IPS-NIHi7 (cell line): ENCODE measurements around the gene RYR3.
A peak's percentile ranks its signal among the peaks of the same experiment; 100 is the strongest.

Experiments used
- DNase-seq: peaks from one replicate; pipeline ENCODE4 v3.0.0; 2012; ENCODE audit warnings: mixed read lengths; ENCODE audit errors: extremely low spot score

RYR3 gene

GRCh38 chr15:33320017-33320416 is 9.2 kb downstream of the RYR3 start:
- no peak for DNase-seq

- DNase-seq = no peak
Observed at GRCh38 chr15:33322091-33322490, 11.3 kb downstream of the RYR3 start.

- no peak for DNase-seq
Observed at GRCh38 chr15:33324609-33325008, 13.8 kb downstream of the RYR3 start.

DNA sequence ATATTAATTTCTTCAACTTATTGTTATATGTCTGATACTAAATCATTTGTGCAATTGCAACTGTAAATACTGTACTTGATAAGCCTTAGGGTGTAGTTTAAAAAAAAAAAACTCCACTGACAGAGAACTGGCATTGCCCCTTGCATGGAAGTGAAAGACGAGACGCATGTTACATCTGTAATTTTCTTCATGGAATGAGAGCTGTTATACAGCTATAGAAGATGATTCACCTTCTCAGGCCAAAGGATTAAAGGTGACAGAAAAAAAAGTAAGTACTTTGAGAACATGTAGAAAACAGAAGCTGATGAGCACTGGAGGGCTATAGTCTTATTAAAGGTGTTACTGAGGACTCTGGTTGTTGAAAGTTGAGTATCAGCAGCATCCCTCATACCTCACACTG is 16.1 kb downstream of the RYR3 start:
- DNase-seq = no peak

GRCh38 chr15:33328106-33328505 is 17.3 kb downstream of the RYR3 start:
- no peak for DNase-seq

GRCh38 chr15:33329457-33329856 is 18.7 kb downstream of the RYR3 start:
- DNase-seq = no peak

DNA sequence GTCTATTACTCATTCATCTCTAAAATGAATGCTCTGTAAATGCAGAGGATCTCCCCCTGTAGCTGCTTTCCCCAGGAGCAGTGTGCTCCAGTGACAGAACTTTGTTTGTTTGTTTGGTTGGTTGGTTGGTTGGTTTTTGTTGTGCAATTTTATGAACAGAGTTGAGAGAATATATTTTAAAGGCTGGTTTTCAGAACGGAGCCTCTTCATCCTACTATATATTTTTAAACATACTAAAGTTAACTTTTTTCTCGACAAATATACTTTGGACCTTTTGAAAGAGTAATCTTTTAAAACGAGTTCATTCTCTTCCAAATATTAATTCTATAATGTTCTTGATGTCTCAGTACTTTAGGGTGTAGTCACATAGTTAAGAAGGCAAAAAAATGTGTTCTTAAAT is 20.2 kb downstream of the RYR3 start:
- no peak for DNase-seq

- DNase-seq = peak; percentile 41
Observed at GRCh38 chr15:33341953-33342352, 31.2 kb downstream of the RYR3 start.

- no peak for DNase-seq
Observed at GRCh38 chr15:33343275-33343674, 32.5 kb downstream of the RYR3 start.

DNA sequence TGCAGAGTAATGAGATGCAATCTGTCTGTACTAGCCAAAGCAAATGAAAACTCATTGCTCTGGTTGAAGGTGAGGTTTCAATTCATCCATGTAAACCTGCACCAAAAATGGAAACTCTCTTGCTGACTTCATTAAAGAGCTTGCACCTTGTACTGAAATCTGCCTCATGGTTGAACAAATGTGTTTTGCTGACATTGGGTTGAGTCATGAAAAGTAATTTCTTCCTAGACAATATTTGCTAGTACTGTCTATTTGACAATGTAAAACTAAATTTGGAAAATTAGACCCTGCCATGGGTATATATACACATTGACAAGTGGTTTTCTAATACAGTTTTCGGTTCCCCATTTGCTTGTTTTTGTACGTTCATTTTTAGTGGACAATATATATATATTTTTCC is 33.3 kb downstream of the RYR3 start:
- no peak for DNase-seq

DNA sequence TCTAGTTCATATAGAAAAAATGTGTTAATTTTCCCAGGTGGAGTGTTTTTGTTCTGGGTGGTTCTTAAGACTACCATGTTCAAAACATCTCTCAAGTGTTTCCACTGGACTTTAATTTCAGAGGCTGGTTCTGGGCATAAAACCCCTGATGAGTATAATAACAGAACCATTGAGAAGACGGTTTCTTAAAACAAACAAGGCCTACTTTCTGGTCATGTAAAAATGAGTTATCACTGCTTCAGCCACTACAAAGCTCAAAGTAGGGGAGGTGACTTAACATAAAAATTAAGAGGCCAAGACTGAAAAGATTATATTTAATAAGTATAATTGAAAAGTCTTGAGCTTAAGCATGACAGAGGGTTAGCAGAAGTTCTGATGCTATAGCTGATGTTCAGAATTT is 33.8 kb downstream of the RYR3 start:
- no peak for DNase-seq

DNA sequence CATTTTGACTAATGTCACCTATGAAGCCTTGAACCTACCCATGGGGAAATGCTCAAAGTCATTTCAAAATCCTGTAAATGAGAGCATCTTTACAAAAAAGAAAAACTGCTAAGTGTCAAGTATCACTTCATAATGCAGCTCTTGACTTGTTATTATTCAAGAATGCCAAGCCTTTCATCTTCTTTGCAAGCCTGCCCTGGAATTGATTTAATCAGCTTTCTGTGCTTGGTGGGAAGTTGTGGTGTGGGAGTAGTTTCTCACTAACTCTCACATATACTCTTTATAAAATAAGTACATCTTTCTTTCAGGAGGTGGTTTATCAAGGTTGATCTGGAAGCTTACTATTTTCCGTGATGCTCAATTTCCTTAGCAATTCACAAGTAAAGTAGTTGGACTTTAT is 43.6 kb downstream of the RYR3 start:
- no peak for DNase-seq

DNA sequence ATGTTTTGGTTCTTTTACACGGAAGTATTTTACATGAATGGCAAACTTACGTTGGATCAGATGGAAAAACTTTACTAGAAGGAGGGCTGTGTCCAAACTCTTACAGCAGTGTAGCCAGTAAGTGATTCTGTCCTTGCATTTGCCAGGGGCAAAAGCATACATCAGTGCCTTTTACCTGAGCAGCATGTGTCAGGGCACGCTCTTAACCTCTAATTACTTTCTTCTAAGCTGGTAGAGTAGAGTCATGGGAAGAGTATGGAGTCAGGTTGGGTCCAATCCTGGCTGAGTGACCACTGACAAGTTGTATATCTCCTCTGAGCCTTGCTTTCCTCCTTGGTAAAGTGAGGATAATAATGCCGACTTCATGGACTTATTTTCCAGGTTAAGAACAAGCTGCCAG is 47.1 kb downstream of the RYR3 start:
- DNase-seq = no peak

DNA sequence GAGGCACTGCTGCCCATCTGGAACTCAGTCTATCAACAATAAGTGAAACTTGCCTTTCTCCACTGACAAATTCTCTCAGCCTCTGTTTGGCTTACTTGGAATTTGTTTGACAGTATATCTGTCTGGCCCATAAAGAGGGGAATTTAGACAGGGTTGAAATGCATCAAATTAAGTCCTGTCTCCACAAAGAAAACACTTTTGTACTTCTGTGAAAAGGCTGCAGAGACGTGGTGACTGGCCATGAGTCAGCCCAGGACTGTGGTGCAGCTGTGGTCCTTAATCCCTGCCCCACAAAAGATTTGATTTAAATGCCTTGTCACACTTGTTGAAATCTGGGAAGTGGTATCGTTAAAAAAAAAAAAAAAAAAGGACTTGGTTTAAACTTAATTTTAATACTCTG is 47.5 kb downstream of the RYR3 start:
- no peak for DNase-seq

DNA sequence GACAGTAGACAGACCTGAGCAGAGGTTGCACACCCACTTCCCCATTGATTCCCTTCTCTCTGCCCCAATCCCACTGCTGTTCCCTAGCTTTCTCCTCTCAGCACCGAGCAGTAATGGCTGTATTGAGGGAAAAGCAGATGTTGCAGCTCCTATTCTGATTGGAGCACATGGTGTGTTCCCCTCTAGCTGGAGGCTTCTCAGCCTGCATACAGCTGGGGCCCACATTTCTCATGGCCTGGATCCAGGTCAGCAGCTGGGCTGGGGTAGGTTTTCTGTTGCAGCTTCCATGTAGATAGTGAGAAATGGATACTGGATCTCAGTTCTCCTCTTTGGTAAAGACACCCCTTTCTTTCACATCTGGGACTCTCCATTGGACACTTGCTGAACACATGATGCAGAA is 50.1 kb downstream of the RYR3 start:
- DNase-seq = no peak

DNA sequence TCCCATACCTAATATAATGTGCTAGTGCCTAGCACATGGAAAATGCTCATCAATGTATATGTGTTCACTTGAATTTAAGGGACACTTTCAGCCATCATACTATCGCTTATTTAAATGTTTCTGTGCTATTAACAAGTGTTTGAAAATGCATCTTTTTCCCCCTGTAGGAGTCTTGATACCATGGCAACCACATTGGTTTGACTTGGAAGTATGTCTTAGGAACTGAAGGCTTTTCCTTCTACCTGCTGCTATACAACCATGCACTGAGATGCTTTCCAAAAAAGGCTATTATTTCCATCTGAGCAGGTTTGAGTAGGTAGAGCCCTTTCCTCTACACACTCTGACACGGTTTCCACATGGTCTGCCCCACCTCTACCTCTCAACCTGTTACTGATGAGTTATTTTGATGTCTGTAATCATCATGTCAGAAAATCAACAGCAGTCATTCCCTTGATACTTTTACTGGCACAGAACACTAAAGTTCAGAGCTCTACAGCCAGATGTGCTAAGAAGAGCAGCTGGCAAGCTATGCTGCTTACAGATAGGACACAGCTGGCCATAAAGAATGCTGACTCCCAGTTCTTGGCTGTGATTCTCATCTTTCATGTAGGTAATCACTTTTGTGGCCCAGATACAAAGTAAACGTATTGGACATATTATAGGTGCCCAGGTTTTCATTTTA is 59.3 kb downstream of the RYR3 start:
- no peak for DNase-seq

DNA sequence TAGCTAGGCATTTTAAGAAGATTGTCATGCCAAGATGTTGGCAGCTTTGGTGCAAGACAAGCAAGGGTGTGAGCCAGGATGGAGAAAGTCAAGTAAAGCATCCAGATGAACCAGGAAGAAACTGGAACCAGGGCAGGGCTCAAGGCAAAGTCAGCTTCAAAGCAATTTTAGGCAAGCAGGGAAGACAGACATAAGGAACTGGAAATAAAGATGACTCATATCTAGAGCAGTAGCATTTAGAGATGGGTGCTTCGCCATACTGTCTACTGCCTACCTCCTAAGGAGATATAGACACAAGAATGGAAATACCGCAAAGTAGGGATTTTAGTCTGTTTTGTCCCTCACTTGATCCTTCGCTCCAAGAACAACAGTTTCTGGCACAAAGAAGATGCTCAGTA is 59.9 kb downstream of the RYR3 start:
- no peak for DNase-seq

DNA sequence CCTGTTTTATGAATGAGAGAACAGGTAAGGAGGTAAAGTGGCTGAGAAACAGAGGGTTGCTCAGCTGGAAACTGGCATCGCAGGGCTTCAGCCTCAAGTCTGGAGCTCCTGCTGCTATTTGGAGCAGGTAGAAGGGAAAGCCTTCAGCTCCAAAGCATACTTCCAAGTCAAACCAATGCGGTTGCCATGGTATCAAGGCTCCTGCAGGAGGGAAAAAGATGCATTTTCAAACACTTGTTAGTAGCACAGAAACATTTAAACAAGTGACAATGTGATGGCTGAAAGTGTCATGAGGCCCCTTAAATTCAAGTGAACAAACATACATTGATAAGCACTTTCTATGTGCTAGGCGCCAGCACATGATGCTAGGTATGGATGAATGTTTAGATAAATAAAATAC is 60.4 kb downstream of the RYR3 start:
- DNase-seq = no peak

- DNase-seq = no peak
Observed at GRCh38 chr15:33374226-33374914, 63.6 kb downstream of the RYR3 start.

DNA sequence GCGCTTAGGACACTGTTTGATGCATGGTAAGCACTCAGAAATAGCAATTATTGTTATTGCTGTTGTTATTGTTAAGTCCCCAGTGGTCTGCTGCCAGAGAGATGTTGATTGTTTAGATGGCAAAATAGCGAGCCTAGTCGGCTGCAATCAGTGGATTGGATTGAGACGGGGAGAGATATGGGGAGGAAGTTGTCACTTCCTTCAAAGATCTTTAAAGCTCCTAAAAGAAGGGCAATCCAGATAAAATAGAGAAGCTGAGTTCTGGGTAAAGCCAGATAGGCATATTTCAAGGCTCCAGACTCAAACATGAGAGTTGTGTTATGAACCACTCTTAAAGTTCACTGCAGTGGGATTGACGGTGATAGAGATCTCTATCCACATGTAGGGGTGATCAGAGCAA is 64.5 kb downstream of the RYR3 start:
- no peak for DNase-seq

GRCh38 chr15:33377204-33377603 is 66.4 kb downstream of the RYR3 start:
- DNase-seq = no peak

- DNase-seq = no peak
Observed at GRCh38 chr15:33378866-33379480, 68.2 kb downstream of the RYR3 start.

DNA sequence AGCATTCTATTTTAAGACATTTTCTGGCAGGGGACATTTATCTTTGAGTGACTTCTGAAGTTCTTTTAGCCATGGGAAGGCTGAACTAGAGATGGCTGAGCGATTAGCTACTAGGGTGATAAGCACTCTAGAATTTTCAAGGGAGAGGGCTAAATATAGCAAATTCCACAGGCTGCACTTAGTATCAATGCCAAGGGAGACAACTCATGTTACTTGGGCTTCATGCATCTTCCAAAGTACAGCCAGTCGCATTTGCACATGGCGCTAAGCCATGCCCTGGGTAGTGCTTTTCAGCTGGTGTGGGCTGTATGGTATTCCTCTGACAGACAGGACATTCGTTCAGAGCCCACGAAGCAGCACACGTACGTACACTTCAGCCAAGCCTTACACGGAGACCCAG is 69.6 kb downstream of the RYR3 start:
- no peak for DNase-seq
